ENCODE data around the gene ZDHHC14.

DNA sequence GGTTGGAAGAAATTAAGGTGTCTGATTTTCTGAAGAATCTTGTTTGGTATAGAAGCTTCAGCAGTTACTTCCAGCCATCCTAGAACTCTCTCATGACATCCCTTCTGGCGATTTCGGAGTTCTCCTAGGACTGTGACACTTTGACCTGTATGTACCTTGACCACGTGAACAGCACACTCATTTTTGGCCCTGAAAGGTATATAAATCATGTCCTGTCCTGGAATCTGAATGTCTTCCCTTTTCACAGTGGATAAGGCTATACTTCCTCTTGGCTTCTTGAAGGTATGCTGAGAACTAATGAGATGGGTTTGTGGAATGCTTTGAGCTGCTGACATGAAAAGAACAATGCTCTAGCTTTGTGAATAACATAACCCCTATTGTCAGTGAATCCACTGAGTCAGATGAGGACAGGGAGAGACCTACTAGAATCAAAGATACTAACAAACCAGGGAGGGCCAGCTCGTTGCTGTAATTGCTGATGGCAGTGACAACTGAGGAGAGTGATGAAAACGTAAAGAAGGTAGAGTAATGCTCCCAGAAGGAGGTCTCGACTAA, 6.0 kb upstream of the ZDHHC14 start:
- TF ChIP-seq, protein P1, sequence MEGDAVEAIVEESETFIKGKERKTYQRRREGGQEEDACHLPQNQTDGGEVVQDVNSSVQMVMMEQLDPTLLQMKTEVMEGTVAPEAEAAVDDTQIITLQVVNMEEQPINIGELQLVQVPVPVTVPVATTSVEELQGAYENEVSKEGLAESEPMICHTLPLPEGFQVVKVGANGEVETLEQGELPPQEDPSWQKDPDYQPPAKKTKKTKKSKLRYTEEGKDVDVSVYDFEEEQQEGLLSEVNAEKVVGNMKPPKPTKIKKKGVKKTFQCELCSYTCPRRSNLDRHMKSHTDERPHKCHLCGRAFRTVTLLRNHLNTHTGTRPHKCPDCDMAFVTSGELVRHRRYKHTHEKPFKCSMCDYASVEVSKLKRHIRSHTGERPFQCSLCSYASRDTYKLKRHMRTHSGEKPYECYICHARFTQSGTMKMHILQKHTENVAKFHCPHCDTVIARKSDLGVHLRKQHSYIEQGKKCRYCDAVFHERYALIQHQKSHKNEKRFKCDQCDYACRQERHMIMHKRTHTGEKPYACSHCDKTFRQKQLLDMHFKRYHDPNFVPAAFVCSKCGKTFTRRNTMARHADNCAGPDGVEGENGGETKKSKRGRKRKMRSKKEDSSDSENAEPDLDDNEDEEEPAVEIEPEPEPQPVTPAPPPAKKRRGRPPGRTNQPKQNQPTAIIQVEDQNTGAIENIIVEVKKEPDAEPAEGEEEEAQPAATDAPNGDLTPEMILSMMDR (conservative IDR thresholded peaks at IDR 0.05 in 1 of 2, IDR thresholded peaks at IDR 0.05 in 1 of 2; ENCODE audit: extremely low read depth in 1 of 2, insufficient read depth in 1 of 2, low read depth in 1 of 2, low read length in 2 of 2), result no peak
- TF ChIP-seq EZH2 (IDR thresholded peaks at IDR 0.05; ENCODE audit: borderline replicate concordance, low read length), result no peak
